ENCODE data around the gene CLDN19. TPM values are rescaled to one million over a fixed set of nuclear protein-coding genes. Genes with fewer than 3 reads are reported as not detected.

The CLDN19 gene
- total RNA-seq, 1 donor from 2014 or later, result 1.6 TPM

DNA sequence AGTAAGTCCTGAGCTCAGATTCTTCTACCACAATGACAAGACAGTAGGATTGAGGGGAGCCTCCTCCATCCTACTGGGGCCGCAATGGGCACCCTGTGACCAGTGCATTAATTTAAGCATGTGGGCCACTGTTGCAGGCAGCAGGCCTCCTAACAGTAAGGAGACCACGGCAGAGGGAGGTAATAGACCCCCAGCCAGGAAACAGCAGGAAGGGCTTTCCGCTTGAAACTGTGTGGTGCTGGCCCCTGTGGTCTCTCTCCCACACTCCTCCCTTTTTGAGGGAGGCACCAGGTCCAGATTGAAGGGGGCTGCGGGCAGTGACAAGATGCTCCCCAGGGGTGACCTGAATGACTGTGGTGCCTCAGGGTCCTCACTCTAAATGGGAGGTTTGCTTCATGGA is 1.7 kb upstream of the CLDN19 start:
- Histone ChIP-seq H3K27me3 (ENCODE audit: control insufficient read depth in 3 of 3, insufficient read depth in 3 of 3, low read length in 3 of 3) (no peaks in the 10 kb centered on the region), H3K4me1 (ENCODE audit: control insufficient read depth in 3 of 3, insufficient read depth in 3 of 3, low read length in 3 of 3) (peaks cover 0 to 8% (median 2%) of the 10 kb centered on the region in 3 donors), H3K9ac (ENCODE audit: low read depth in 1 of 3, low read length in 3 of 3) (no peak overlapping the region), H3K36me3 (ENCODE audit: control insufficient read depth in 3 of 3, insufficient read depth in 3 of 3, low read length in 3 of 3) (peaks cover 7 to 12% (median 12%) of the 10 kb centered on the region in 3 donors), H3K27ac (ENCODE audit: low read depth, low read length) (no peak overlapping the region), H3K4me3 (ENCODE audit: low read length in 3 of 3) (no peak overlapping the region), H3K9me3 (ENCODE audit: control insufficient read depth in 3 of 3, low read length in 3 of 3) (no peaks in the 10 kb centered on the region)

DNA sequence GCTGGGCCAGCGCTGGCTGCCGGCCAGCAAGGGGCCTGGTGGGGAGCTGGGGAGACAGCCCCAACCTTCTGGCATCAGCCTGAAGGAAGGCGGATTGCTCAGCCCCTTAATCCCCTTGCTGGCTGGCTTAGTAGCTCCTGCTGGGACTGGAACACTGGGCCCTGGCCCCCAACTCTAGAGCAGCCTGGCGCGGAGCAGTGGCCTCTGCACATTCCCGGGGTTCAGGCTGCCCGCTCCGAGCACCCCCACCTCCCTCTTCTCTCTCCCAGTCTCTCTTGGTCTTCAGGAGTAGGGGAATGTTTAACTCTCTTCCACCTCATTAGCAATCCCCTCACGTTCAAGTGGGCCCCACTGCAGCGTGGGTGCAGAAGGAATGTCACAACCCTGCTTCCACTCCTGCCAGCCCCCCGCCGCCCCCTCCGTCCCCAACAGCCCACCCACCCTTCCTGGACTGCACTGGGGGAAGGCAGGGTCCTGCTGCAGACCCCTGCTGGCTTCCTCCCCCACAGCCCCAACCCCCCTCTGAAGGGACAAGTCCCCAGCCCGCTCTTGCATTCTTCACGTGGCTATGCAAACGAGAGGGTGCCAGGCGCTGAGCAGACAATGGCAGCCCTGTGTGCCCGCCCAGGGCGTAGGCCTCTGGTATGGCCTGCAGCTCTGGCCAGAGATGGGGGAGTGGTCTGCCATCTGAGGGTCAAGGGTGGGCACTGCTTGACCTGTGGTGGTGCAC is 980 bp upstream of the CLDN19 start:
- no peak overlapping the region for H3K4me3 ChIP-seq (ENCODE audit: low read length in 3 of 3)
- no peaks in the 10 kb centered on the region for H3K27me3 ChIP-seq (ENCODE audit: control insufficient read depth in 3 of 3, insufficient read depth in 3 of 3, low read length in 3 of 3)
- H3K9ac ChIP-seq (ENCODE audit: low read depth in 1 of 3, low read length in 3 of 3), result no peak overlapping the region
- H3K36me3 ChIP-seq (ENCODE audit: control insufficient read depth in 3 of 3, insufficient read depth in 3 of 3, low read length in 3 of 3), result peaks cover 4 to 6% (median 5%) of the 10 kb centered on the region in 3 donors
- peaks cover 0 to 12% (median 2%) of the 10 kb centered on the region in 3 donors for H3K4me1 ChIP-seq (ENCODE audit: control insufficient read depth in 3 of 3, insufficient read depth in 3 of 3, low read length in 3 of 3)
- H3K27ac ChIP-seq (ENCODE audit: low read depth, low read length), result no peak overlapping the region
- H3K9me3 ChIP-seq (ENCODE audit: control insufficient read depth in 3 of 3, low read length in 3 of 3), result no peaks in the 10 kb centered on the region

DNA sequence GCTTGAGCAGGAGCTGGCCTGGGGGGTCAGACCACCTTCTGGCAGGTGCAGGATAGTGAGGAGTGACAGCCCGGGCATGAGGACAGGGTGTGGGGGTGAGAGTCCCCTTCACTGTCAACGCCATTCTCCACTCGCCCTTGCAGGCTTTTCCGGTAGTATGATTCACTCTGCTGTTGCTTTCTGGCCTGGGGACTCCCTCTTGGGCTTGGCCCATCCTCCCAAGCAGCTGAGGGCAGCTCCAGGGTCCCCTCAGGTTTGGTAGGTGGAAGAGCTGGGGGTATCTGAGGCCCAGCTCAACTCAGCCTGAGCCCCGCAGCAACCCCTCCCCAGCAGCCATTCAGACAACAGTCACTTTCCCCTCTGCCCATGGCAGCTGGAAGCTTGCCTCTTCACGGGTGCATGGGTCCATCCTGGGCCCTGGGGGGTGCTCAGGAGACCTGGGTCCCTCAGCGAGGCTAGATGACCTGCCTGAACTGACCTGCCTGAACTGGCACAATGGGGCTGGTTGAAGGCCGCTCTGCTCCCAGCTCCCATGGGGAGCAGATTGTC is 1.3 kb downstream of the CLDN19 start:
- Histone ChIP-seq H3K9me3 (ENCODE audit: control insufficient read depth in 3 of 3, low read length in 3 of 3) (no peaks in the 10 kb centered on the region), H3K9ac (ENCODE audit: low read depth in 1 of 3, low read length in 3 of 3) (no peak overlapping the region), H3K4me1 (ENCODE audit: control insufficient read depth in 3 of 3, insufficient read depth in 3 of 3, low read length in 3 of 3) (peaks cover 0 to 12% (median 2%) of the 10 kb centered on the region in 3 donors), H3K36me3 (ENCODE audit: control insufficient read depth in 3 of 3, insufficient read depth in 3 of 3, low read length in 3 of 3) (no peaks in the 10 kb centered on the region), H3K4me3 (ENCODE audit: low read length in 3 of 3) (no peak overlapping the region), H3K27ac (ENCODE audit: low read depth, low read length) (no peak overlapping the region), H3K27me3 (ENCODE audit: control insufficient read depth in 3 of 3, insufficient read depth in 3 of 3, low read length in 3 of 3) (no peaks in the 10 kb centered on the region)

DNA sequence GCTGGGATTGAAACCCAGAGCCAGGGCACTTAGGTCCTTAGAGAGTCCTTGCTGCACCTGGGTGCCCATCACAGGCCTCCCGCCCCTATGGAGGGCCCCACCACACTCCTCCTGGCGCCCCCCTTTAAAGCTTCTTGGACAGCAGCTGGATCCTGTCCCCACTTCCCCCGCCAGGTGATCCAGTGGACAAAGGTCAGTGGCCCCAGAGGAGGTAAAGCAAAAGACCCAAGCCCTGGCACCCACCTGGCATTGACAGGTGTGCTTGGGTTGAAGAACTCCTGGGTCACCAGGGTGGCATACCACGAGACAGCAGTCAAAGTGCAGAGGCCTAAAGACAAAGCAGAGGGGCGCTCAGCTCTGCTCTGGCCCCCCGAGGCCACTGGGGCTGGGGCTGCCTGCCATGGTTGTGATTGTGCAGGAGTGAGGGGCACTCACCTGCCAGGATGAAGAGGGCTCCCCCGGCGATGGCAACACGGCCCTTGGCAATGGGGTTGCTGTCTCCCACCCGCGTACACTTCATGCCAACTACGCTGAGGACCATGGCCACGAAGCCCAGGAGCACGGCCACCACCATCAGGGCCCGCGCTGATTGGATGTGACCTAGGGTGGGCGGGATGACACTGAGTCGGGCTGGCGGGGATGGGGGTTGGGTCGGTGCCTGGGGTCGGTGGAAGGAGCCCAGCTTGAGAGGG is 1.9 kb downstream of the CLDN19 start:
- H3K4me3 ChIP-seq (ENCODE audit: low read length in 3 of 3), result no peak overlapping the region
- no peaks in the 10 kb centered on the region for H3K9me3 ChIP-seq (ENCODE audit: control insufficient read depth in 3 of 3, low read length in 3 of 3)
- H3K27ac ChIP-seq (ENCODE audit: low read depth, low read length), result no peak overlapping the region
- H3K27me3 ChIP-seq (ENCODE audit: control insufficient read depth in 3 of 3, insufficient read depth in 3 of 3, low read length in 3 of 3), result no peaks in the 10 kb centered on the region
- H3K36me3 ChIP-seq (ENCODE audit: control insufficient read depth in 3 of 3, insufficient read depth in 3 of 3, low read length in 3 of 3), result no peaks in the 10 kb centered on the region
- H3K9ac ChIP-seq (ENCODE audit: low read depth in 1 of 3, low read length in 3 of 3), result no peak overlapping the region
- peaks cover 0 to 12% (median 2%) of the 10 kb centered on the region in 3 donors for H3K4me1 ChIP-seq (ENCODE audit: control insufficient read depth in 3 of 3, insufficient read depth in 3 of 3, low read length in 3 of 3)

DNA sequence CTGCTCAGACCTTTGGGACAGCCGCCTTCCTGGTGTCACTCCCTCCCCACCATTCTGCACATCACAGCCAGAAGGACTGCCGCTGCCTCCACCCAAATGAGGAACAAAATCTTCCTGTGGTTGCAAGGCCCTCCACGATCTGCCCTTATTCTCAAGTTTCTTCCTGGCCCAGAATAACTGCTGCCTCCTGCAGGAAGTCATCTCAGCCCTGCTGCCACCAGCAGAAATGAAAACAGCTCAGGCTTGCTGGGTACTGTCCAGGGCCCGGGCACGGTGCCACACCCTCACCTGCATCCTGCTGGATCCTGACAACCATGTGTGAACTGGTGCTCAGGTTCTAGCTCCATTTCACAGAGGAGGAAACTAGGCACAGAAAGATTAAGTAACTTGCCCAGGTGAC is 2.8 kb downstream of the CLDN19 start:
- Histone ChIP-seq H3K36me3 (ENCODE audit: control insufficient read depth in 3 of 3, insufficient read depth in 3 of 3, low read length in 3 of 3) (no peaks in the 10 kb centered on the region), H3K27ac (ENCODE audit: low read depth, low read length) (no peak overlapping the region), H3K27me3 (ENCODE audit: control insufficient read depth in 3 of 3, insufficient read depth in 3 of 3, low read length in 3 of 3) (no peaks in the 10 kb centered on the region), H3K9me3 (ENCODE audit: control insufficient read depth in 3 of 3, low read length in 3 of 3) (no peaks in the 10 kb centered on the region), H3K4me1 (ENCODE audit: control insufficient read depth in 3 of 3, insufficient read depth in 3 of 3, low read length in 3 of 3) (peaks cover 0 to 12% (median 2%) of the 10 kb centered on the region in 3 donors), H3K4me3 (ENCODE audit: low read length in 3 of 3) (no peak overlapping the region), H3K9ac (ENCODE audit: low read depth in 1 of 3, low read length in 3 of 3) (no peak overlapping the region)

DNA sequence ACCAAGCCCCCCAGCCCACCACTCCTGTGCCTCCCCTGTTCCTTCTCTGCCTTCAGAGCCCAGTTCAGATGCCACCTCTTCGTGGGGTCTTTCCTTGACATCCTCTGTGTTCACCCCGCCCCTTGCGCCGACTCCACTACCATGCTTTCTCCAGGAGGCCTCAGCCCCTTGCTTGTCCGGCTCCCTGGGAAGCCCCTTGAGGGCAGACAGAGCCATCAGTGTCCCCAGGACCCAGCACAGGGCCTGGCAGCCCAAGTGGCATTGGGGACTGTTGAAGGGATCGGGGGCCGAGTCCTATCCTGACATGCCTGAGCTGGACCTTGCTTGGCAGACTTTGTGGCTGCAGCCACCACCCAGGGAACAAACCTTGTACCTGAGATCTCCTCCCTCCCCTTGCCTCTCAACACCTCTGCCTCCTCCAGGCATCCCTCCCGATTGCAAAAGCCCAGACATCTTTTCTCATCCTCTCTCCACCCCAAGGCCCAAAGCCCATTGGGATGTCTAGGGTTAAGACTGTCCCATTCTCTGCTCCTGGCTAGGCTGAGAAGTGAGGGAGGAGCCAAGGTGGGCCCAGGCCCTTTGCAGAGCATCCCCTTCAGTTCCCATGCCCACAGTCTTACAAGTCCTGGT is 3.4 kb downstream of the CLDN19 start:
- H3K4me3 ChIP-seq (ENCODE audit: low read length in 3 of 3), result no peak overlapping the region
- no peaks in the 10 kb centered on the region for H3K36me3 ChIP-seq (ENCODE audit: control insufficient read depth in 3 of 3, insufficient read depth in 3 of 3, low read length in 3 of 3)
- H3K27me3 ChIP-seq (ENCODE audit: control insufficient read depth in 3 of 3, insufficient read depth in 3 of 3, low read length in 3 of 3), result no peaks in the 10 kb centered on the region
- H3K4me1 ChIP-seq (ENCODE audit: control insufficient read depth in 3 of 3, insufficient read depth in 3 of 3, low read length in 3 of 3), result peaks cover 0 to 12% (median 2%) of the 10 kb centered on the region in 3 donors
- no peak overlapping the region for H3K9ac ChIP-seq (ENCODE audit: low read depth in 1 of 3, low read length in 3 of 3)
- H3K9me3 ChIP-seq (ENCODE audit: control insufficient read depth in 3 of 3, low read length in 3 of 3), result no peaks in the 10 kb centered on the region
- no peak overlapping the region for H3K27ac ChIP-seq (ENCODE audit: low read depth, low read length)

DNA sequence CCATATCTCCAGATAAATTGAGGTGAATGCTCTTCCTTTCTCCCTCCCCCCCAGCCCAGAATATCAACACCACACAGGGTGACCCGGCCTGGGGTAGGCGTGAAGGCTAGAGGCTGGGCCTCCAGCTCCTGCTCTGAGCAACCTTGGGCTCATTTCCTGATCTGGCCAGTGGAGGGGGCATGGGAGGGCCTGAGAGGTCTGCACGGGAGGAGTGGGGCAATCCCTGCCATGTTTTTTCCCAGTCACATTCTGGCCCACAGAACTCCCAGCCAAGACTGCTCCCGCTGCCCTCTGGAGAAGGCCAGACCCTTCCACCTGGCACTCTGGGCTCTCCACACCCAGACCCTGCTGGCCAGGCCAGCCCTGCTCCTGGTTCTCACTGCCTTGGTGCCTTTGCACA is 3.9 kb downstream of the CLDN19 start:
- Histone ChIP-seq H3K27ac (ENCODE audit: low read depth, low read length) (no peak overlapping the region), H3K27me3 (ENCODE audit: control insufficient read depth in 3 of 3, insufficient read depth in 3 of 3, low read length in 3 of 3) (no peaks in the 10 kb centered on the region), H3K4me3 (ENCODE audit: low read length in 3 of 3) (no peak overlapping the region), H3K36me3 (ENCODE audit: control insufficient read depth in 3 of 3, insufficient read depth in 3 of 3, low read length in 3 of 3) (no peaks in the 10 kb centered on the region), H3K4me1 (ENCODE audit: control insufficient read depth in 3 of 3, insufficient read depth in 3 of 3, low read length in 3 of 3) (peaks cover 0 to 12% (median 2%) of the 10 kb centered on the region in 3 donors), H3K9ac (ENCODE audit: low read depth in 1 of 3, low read length in 3 of 3) (no peak overlapping the region), H3K9me3 (ENCODE audit: control insufficient read depth in 3 of 3, low read length in 3 of 3) (no peaks in the 10 kb centered on the region)

DNA sequence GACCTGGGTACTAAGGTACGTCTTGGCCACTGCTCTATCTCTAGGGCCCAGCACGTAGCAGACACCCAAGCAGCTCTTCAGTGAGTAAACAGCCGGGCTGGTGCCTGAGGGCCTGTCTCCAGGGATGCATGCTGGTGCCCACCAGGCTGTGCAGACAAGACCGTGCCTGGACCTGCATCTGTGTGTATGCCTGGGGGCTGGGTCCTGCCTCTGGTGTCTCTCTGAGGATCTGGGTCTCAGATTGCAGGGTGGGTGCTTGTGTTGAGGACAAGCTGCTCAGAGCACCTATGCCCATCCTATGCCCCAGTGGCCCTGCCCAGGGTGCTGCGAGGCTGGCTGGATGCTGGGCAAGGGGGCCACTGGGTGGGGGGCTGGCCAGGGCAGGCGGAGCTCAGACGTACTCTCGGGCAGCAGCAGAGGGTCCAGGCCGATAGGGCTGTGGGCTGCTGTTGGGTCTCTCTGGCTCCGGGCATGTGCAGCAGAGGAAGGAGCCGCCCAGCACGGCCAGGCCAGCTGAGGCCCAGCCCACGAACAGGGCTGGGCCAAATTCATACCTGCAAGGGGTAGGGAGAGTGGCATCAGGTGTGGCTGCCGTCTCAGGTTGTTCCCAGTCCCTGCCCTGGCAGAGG is 4.4 kb downstream of the CLDN19 start:
- H3K27me3 ChIP-seq (ENCODE audit: control insufficient read depth in 3 of 3, insufficient read depth in 3 of 3, low read length in 3 of 3), result no peaks in the 10 kb centered on the region
- no peaks in the 10 kb centered on the region for H3K9me3 ChIP-seq (ENCODE audit: control insufficient read depth in 3 of 3, low read length in 3 of 3)
- H3K4me3 ChIP-seq (ENCODE audit: low read length in 3 of 3), result no peak overlapping the region
- peaks cover 0 to 12% (median 2%) of the 10 kb centered on the region in 3 donors for H3K4me1 ChIP-seq (ENCODE audit: control insufficient read depth in 3 of 3, insufficient read depth in 3 of 3, low read length in 3 of 3)
- H3K27ac ChIP-seq (ENCODE audit: low read depth, low read length), result no peak overlapping the region
- no peaks in the 10 kb centered on the region for H3K36me3 ChIP-seq (ENCODE audit: control insufficient read depth in 3 of 3, insufficient read depth in 3 of 3, low read length in 3 of 3)
- H3K9ac ChIP-seq (ENCODE audit: low read depth in 1 of 3, low read length in 3 of 3), result no peak overlapping the region

DNA sequence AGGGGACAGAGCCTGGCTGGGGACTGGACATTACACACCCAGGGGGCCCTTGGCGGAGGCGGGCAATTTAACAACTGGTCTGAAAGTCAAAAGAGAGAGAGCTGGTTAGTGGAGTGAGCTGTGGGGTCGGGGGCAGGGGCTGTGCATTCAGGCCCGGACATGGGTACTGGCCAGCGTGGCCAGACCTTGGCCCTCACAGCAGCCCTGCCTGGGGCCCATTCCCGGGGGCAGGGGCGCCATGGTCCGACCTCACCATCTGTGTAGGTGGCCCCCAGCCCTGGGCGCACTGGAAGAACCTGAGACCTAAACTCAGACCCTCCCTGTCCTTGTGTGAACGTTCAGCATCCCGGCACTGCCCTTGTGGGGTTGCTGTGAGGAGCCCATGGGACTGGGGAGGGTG is 5.0 kb downstream of the CLDN19 start:
- no peak overlapping the region for H3K9ac ChIP-seq (ENCODE audit: low read depth in 1 of 3, low read length in 3 of 3)
- no peaks in the 10 kb centered on the region for H3K36me3 ChIP-seq (ENCODE audit: control insufficient read depth in 3 of 3, insufficient read depth in 3 of 3, low read length in 3 of 3)
- H3K4me1 ChIP-seq (ENCODE audit: control insufficient read depth in 3 of 3, insufficient read depth in 3 of 3, low read length in 3 of 3), result peaks cover 0 to 12% (median 2%) of the 10 kb centered on the region in 3 donors
- no peaks in the 10 kb centered on the region for H3K9me3 ChIP-seq (ENCODE audit: control insufficient read depth in 3 of 3, low read length in 3 of 3)
- H3K27ac ChIP-seq (ENCODE audit: low read depth, low read length), result no peak overlapping the region
- no peak overlapping the region for H3K4me3 ChIP-seq (ENCODE audit: low read length in 3 of 3)
- no peaks in the 10 kb centered on the region for H3K27me3 ChIP-seq (ENCODE audit: control insufficient read depth in 3 of 3, insufficient read depth in 3 of 3, low read length in 3 of 3)

All from skeletal muscle tissue (tissue), 4 donors.